Karpas-422 (cell line): ENCODE results near the gene KAZN. TPM values are rescaled to one million over a fixed set of nuclear protein-coding genes. Genes with fewer than 3 reads are reported as not detected.

ENCODE experiments used
- DNase-seq: peaks from one replicate; pipeline ENCODE4 v3.0.0-alpha.2; 2015
- H2AFZ ChIP-seq: fragments of 200-600 bp; sonication (generic); 2 replicates; pipeline ENCODE4 v1.6.1; 2014; ENCODE audit warnings: antibody characterized with exemption, low read length, mixed read lengths
- H3K27ac ChIP-seq: fragments of 200-600 bp; sonication (generic); 2 replicates; pipeline ENCODE4 v1.5.1; 2014; ENCODE audit warnings: mild to moderate bottlenecking, low read length, moderate library complexity
- H3K27me3 ChIP-seq: fragments of 200-600 bp; sonication (generic); 2 replicates; pipeline ENCODE4 v1.6.1; 2014; ENCODE audit warnings: low read length, mixed read lengths
- H3K36me3 ChIP-seq: fragments of 200-600 bp; sonication (generic); 2 replicates; pipeline ENCODE4 v1.6.1; 2014; ENCODE audit warnings: low read length, mixed read lengths; ENCODE audit not compliant: insufficient read depth
- H3K4me1 ChIP-seq: fragments of 200-600 bp; sonication (generic); 2 replicates; pipeline ENCODE4 v1.6.1; 2014; ENCODE audit warnings: mild to moderate bottlenecking, low read length, mixed read lengths
- H3K4me2 ChIP-seq: fragments of 200-600 bp; sonication (generic); 2 replicates; pipeline ENCODE4 v1.6.1; 2014; ENCODE audit warnings: low read length, low read depth, mild to moderate bottlenecking; ENCODE audit not compliant: poor library complexity, severe bottlenecking
- H3K4me3 ChIP-seq: fragments of 200-600 bp; sonication (generic); 2 replicates; pipeline ENCODE4 v1.5.1; 2014; ENCODE audit warnings: mild to moderate bottlenecking, antibody characterized with exemption, low read length, mixed read lengths
- H3K79me2 ChIP-seq: fragments of 200-600 bp; sonication (generic); 2 replicates; pipeline ENCODE4 v1.6.1; 2014; ENCODE audit warnings: mild to moderate bottlenecking, low read length, mixed read lengths
- H3K9ac ChIP-seq: fragments of 200-600 bp; sonication (generic); 2 replicates; pipeline ENCODE4 v1.6.0; 2014; ENCODE audit warnings: low read length
- H3K9me2 ChIP-seq: fragments of 200-600 bp; sonication (generic), shearing (Covaris generic); replicated peaks from 2 replicates; pipeline ENCODE4 v1.6.0; 2014; ENCODE audit warnings: mild to moderate bottlenecking, low read length, moderate library complexity; ENCODE audit not compliant: insufficient read depth
- H3K9me3 ChIP-seq: fragments of 300-700, 200-600 bp; sonication (generic); 2 replicates; pipeline ENCODE4 v1.6.1; 2014; ENCODE audit warnings: low read length, mixed read lengths
- H4K20me1 ChIP-seq: fragments of 200-600 bp; sonication (generic); 2 replicates; pipeline ENCODE4 v1.6.1; 2014; ENCODE audit warnings: mild to moderate bottlenecking, antibody characterized with exemption, low read length, low read depth; ENCODE audit not compliant: insufficient read depth
- total RNA-seq: library from RNA; depleted of rRNA; stranded (reverse); fragments of >200 nt; shearing (Covaris generic); gene quantifications from 2 replicates; pipeline ENCODE4 v1.2.3, GENCODE V29; 2014; ENCODE audit warnings: low replicate concordance

KAZN gene
- total RNA-seq, 1 experiment from 2014 or later = not detected

DNA sequence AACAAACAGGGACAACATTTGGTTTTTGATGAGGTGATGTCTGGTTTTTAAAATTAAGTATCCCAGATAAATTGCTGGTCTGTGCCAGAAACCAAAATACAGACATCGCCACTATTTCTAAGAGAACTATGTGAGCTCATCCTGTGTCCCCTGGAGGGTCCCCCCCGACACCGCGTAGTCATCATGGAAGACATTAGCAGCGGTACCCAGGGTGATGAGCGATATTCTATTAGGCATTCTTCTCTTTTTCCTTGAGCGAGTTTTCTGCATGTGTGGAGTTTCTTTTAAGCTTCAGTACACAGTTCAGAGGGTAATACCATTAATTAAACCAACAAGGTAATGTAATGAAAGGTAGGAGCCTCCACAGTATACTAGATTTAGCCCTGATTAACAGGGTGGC lies 26.5 kb downstream of the KAZN start:
- DNase-seq = no peak
- no peaks in the 10 kb centered on the region for H4K20me1 ChIP-seq
- no peaks in the 10 kb centered on the region for H3K9me2 ChIP-seq
- no peak overlapping the region for H3K9ac ChIP-seq
- no peaks in the 10 kb centered on the region for H3K9me3 ChIP-seq
- 0 out of 2 replicates have a peak, but pooled peaks cover 2% of the 10 kb centered on the region for H3K27me3 ChIP-seq
- H2AFZ ChIP-seq = no peak overlapping the region
- no peaks in the 10 kb centered on the region for H3K36me3 ChIP-seq
- no peak overlapping the region for H3K4me2 ChIP-seq
- H3K4me1 ChIP-seq = no peaks in the 10 kb centered on the region
- no peaks in the 10 kb centered on the region for H3K79me2 ChIP-seq
- no peak overlapping the region for H3K4me3 ChIP-seq
- H3K27ac ChIP-seq = no peak overlapping the region

DNA sequence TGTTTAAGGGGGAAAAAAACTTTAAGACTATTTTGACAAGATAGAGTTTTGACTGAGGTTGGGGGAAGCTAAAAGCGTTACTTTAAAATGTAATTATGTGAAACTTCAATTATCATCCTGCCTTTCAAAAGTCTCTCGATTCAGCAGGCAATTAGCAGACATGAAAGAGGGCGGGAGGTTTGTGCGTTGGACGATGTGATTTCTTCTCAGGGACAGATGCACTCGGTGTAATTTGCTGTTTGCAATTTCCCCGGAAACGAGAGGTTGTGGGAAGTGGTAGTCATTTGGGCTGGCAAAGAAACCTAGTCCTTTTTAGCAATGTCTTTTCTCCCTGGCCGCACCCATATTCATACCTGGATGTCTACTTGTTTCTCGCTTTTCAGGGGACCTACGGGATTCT lies 27.1 kb downstream of the KAZN start:
- H3K9me2 ChIP-seq = no peaks in the 10 kb centered on the region
- H3K4me2 ChIP-seq = no peak overlapping the region
- no peak overlapping the region for H3K27ac ChIP-seq
- H2AFZ ChIP-seq = no peak overlapping the region
- no peak overlapping the region for H3K9ac ChIP-seq
- no peaks in the 10 kb centered on the region for H3K36me3 ChIP-seq
- no peaks in the 10 kb centered on the region for H4K20me1 ChIP-seq
- H3K79me2 ChIP-seq = no peaks in the 10 kb centered on the region
- 0 out of 2 replicates have a peak, but pooled peaks cover 2% of the 10 kb centered on the region for H3K27me3 ChIP-seq
- H3K9me3 ChIP-seq = no peaks in the 10 kb centered on the region
- DNase-seq = no peak
- no peaks in the 10 kb centered on the region for H3K4me1 ChIP-seq
- no peak overlapping the region for H3K4me3 ChIP-seq

DNA sequence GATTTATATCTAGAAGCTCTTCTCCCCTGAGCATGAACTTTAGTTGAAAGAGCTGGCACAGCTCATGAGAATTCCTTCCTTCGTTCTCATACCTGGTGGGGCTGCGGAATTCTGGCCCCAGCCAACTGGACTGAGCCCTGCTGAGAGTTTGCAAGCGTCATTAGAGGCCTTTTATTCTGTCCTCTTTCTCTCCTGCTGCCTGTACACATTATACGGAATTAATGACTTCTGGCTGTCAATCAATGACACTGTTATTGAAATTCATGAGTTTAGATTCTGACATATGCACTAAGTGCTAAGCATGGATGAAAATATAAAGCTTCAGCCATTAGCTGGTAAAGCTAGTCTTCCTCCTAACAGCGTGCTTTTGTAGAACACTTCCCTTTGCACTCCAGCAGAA lies 27.5 kb downstream of the KAZN start:
- Histone ChIP-seq H3K27ac (no peak overlapping the region), H4K20me1 (no peaks in the 10 kb centered on the region), H3K27me3 (0 out of 2 replicates have a peak, but pooled peaks cover 2% of the 10 kb centered on the region), H3K79me2 (no peaks in the 10 kb centered on the region), H3K9me3 (no peaks in the 10 kb centered on the region), H3K4me3 (no peak overlapping the region), H3K9me2 (no peaks in the 10 kb centered on the region), H2AFZ (no peak overlapping the region), H3K4me2 (no peak overlapping the region), H3K9ac (no peak overlapping the region), H3K4me1 (no peaks in the 10 kb centered on the region), H3K36me3 (no peaks in the 10 kb centered on the region)
- no peak for DNase-seq

DNA sequence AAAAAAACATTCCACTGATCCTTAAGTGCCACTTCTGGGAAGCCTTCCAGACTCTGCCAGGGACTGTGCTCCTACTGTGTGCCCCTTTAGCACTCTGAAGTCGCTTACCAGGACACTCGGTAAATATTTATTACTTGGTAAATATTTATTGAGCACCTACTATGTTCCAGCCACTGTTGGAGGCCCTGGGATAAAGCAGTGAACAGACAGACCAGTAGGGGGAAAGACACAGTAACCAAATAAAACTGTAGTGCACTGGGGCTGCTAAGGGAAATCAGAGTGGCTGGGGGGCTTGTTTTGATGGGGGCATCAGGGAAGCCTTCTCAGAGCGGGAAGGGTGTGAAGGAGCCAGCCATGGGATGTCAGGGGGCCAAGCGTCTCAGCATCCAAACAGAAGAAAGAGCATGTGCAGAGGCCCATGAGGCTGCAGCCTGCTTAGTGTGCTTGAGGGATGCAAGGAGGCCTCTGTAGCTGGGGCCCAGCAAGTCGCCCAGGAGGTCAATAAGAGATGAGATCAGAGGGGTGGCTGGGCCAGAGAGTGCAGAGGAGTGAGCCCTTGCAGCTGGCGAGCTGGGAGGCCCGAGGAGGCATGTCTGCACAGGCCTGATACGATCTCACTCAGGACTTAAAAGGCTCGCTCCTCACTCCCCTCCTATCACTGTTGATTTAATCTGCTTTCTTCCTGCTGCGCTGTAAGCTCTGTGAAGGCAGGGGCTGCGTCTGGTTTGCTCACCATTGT lies 28.6 kb downstream of the KAZN start:
- no peaks in the 10 kb centered on the region for H3K4me1 ChIP-seq
- H3K9me2 ChIP-seq = no peaks in the 10 kb centered on the region
- H3K79me2 ChIP-seq = no peaks in the 10 kb centered on the region
- no peaks in the 10 kb centered on the region for H3K9me3 ChIP-seq
- no peak overlapping the region for H3K4me3 ChIP-seq
- H3K27ac ChIP-seq = no peak overlapping the region
- H3K27me3 ChIP-seq = 0 out of 2 replicates have a peak, but pooled peaks cover 2% of the 10 kb centered on the region
- H4K20me1 ChIP-seq = no peaks in the 10 kb centered on the region
- H3K36me3 ChIP-seq = no peaks in the 10 kb centered on the region
- no peak overlapping the region for H2AFZ ChIP-seq
- DNase-seq = no peak
- H3K4me2 ChIP-seq = no peak overlapping the region
- no peak overlapping the region for H3K9ac ChIP-seq

DNA sequence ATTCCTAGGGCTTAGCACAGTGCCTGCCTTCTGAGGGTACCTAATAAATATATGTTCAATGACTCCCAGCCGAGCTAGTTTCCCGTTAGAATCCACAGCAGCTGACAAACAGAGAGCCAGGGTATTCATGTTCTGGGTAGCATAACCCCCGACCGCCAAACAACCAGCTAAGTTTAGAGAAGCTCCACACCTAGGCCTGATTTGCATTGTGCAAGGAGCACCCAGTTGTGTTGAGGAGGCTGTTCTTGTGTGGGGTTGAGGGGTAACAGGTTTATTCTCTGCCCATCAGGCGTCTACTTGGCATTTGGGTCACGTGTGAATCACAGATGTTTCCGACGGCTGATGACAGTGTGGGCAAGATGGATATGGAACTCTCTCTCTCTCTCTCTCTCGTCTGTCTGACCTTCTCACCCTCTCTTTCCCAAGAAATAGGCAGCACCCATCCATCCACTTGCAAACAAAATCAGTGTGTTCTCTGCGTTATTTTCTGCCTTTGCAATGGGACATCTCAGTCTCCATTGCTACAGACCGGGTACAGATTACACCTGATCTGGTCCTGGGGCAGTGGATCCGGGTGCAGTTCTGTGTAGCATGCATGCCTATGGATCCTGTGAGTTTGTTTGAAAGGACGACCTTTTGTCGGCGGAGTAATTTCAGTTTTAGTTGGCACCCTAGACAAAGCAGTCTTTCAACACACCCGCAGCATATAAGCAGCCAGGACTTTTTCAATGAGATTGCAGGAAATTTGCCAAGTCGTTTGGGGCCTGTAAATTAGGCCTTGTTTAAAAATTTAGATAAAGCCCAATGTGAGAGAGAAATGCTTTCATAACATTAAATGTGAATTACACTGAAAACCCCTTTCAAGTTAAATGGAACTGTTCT lies 29.4 kb downstream of the KAZN start:
- no peaks in the 10 kb centered on the region for H4K20me1 ChIP-seq

DNA sequence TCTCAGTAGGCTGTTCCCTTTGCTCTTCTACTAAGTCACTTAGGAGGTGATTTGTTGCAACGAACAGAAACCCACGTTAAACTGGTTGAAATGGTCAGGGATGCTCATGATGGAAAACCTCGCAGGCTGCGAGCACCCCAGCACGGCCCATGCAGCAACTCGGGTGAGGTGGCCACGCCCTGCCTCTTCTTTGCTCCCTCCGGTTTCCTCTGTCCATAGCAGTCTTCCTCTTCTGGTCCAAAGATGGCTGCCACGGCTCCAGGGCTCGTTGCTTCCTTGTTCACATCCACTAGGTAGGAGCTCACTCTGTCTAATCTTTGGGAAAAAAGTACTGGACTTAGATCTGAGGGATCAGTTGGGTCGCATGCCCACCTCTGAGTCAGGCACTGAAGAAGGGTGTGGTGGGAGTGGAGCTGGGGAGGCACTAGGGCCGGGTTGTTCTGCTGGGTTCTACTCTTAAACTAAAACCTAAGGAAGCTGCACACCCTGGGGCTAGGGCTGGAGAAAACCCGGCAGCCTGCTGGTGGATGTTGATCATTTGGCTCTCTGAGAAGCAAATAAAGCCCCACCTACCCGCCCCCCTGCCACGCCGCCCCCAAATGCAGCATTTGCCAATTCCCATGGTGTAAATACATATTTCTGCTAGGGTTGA lies 31.0 kb downstream of the KAZN start:
- Histone ChIP-seq H4K20me1 (no peaks in the 10 kb centered on the region), H2AFZ (no peak overlapping the region), H3K36me3 (no peaks in the 10 kb centered on the region)

More for the DNA sequence above, 29.4 kb downstream of the KAZN start:
- H3K9me2 ChIP-seq = no peaks in the 10 kb centered on the region
- DNase-seq = no peak
- H3K9ac ChIP-seq = no peak overlapping the region
- no peaks in the 10 kb centered on the region for H3K9me3 ChIP-seq
- H3K36me3 ChIP-seq = no peaks in the 10 kb centered on the region
- H3K79me2 ChIP-seq = no peaks in the 10 kb centered on the region
- no peaks in the 10 kb centered on the region for H3K4me1 ChIP-seq
- H2AFZ ChIP-seq = no peak overlapping the region
- H3K27me3 ChIP-seq = 0 out of 2 replicates have a peak, but pooled peaks cover 2% of the 10 kb centered on the region
- H3K4me3 ChIP-seq = no peak overlapping the region
- no peak overlapping the region for H3K4me2 ChIP-seq
- no peak overlapping the region for H3K27ac ChIP-seq

DNA sequence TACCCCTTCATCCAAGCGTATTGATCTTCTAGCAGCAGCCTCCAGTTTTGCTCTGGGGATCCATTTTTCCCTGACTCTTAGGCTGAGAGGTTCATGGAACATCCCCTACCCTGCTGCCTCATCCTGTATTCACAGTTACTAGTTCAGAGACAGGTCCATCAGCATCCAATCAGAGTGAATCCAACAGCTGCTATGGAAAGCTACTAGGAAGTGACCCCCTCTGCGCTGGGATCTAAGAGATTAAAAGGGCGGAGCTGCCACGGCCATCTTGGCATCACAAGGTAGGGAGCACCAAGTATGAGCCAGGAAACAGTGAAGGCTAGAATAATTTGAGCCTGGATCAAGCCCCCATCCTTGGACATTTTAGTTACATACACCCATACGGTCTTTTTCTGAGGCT lies 32.5 kb downstream of the KAZN start:
- DNase-seq = no peak
- Histone ChIP-seq H3K27ac (no peak overlapping the region), H2AFZ (no peak overlapping the region), H3K4me2 (no peak overlapping the region), H3K4me1 (no peaks in the 10 kb centered on the region), H3K9me3 (no peaks in the 10 kb centered on the region), H4K20me1 (no peaks in the 10 kb centered on the region), H3K36me3 (no peaks in the 10 kb centered on the region), H3K27me3 (0 out of 2 replicates have a peak, but pooled peaks cover 2% of the 10 kb centered on the region), H3K4me3 (no peak overlapping the region), H3K9ac (no peak overlapping the region), H3K9me2 (no peaks in the 10 kb centered on the region), H3K79me2 (no peaks in the 10 kb centered on the region)

More for the DNA sequence above, 31.0 kb downstream of the KAZN start:
- H3K9me2 ChIP-seq = no peaks in the 10 kb centered on the region
- DNase-seq = no peak
- no peak overlapping the region for H3K27ac ChIP-seq
- H3K27me3 ChIP-seq = 0 out of 2 replicates have a peak, but pooled peaks cover 2% of the 10 kb centered on the region
- no peak overlapping the region for H3K4me2 ChIP-seq
- H3K79me2 ChIP-seq = no peaks in the 10 kb centered on the region
- H3K4me3 ChIP-seq = no peak overlapping the region
- no peaks in the 10 kb centered on the region for H3K9me3 ChIP-seq
- H3K9ac ChIP-seq = no peak overlapping the region
- no peaks in the 10 kb centered on the region for H3K4me1 ChIP-seq

DNA sequence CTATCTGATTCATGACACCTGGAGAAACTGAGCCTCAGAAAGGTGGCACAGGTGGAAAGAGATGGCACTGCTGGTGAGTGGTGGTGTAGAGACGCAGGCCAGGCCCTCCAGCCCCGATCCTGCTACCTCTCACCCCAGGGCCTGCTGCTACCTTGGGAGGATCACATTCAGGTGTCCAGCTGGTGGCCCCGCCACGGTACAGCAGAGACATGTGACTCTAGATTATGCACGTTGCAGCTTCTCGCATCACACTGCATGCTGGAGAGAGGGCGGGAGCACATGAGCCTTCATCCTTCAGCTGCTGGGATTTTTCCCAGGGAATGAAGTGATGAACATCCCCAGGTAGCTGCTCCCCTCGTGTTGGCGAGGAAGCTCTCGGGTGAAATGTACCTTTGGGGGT lies 32.9 kb downstream of the KAZN start:
- Histone ChIP-seq H3K4me2 (no peak overlapping the region), H3K27ac (no peak overlapping the region), H3K79me2 (no peaks in the 10 kb centered on the region), H3K27me3 (0 out of 2 replicates have a peak, but pooled peaks cover 2% of the 10 kb centered on the region), H3K36me3 (no peaks in the 10 kb centered on the region), H3K4me1 (no peaks in the 10 kb centered on the region), H3K4me3 (no peak overlapping the region), H3K9me3 (no peaks in the 10 kb centered on the region), H3K9me2 (no peaks in the 10 kb centered on the region), H2AFZ (no peak overlapping the region), H4K20me1 (no peaks in the 10 kb centered on the region), H3K9ac (no peak overlapping the region)
- DNase-seq = no peak
